Renal pelvis (tissue), 4 donors: ENCODE data around the gene FBXO38. TPM values are rescaled to one million over a fixed set of nuclear protein-coding genes. Genes with fewer than 3 reads are reported as not detected.
A peak's percentile ranks its signal among the peaks of the same experiment; 100 is the strongest.

Experiments used
- DNase-seq: peaks from one replicate; pipeline ENCODE4 v3.0.0-alpha.2; 2013
- polyA plus RNA-seq, 3 donors: library from polyadenylated mRNA; unstranded; fragments of 120-200 nt; gene quantifications; one replicate each; pipeline ENCODE4 v1.2.1, GENCODE V29; 2013; ENCODE audit not compliant: insufficient read length in 3 of 3

FBXO38 gene
- polyA plus RNA-seq, 3 donors = 39.8 to 57.6 (median 46.3) TPM

GRCh38 chr5:148381906-148382305 lies 1.9 kb upstream of the FBXO38 start:
- no peak for DNase-seq

DNA sequence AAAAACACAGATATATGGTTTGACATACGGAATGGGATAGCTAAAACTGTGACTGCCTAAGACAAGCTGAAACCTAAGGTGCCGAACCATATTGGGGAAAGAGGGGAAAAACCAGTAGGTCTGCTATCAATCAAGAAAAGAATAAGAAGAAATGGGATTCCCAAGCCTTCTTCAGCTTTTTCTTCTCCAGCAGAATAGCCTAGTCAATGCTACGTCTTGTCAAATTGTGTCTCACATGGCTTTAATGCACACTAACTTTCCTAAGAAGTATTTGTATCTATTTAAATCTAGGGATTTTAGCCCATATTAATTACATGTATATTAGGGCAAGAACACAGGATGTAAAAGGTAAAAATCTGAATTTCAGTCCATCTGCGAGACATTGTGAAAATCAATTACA lies 797 bp upstream of the FBXO38 start:
- peak; percentile 19 for DNase-seq

GRCh38 chr5:148384380-148384737 lies 601 bp downstream of the FBXO38 start:
- no peak for DNase-seq

- DNase-seq = no peak
Observed at GRCh38 chr5:148385094-148385493, 1.3 kb downstream of the FBXO38 start.

DNA sequence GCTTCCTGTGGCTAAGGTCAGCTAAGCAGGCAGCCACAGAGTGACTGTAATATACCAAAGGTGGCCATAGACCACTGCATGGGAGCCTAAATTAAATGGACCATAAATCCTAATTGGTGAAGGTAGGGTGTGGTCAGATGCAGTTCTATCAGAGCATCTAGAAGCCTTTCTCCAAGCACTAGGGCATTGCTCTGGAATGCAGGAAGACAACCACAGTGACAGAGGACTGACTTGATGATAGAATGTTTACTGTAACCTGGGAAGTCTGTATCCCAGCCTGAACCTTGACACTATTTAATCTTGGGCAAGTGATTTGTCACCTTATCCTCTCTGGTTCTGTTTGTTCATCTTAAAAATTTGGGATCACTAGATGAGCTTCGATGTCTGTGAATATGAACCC lies 2.3 kb downstream of the FBXO38 start:
- no peak for DNase-seq

- no peak for DNase-seq
Observed at GRCh38 chr5:148387325-148387724, 3.6 kb downstream of the FBXO38 start.

- no peak for DNase-seq
Observed at GRCh38 chr5:148388696-148389095, 4.9 kb downstream of the FBXO38 start.

- DNase-seq = no peak
Observed at GRCh38 chr5:148390914-148391313, 7.2 kb downstream of the FBXO38 start.

GRCh38 chr5:148391422-148391821 lies 7.7 kb downstream of the FBXO38 start:
- DNase-seq = no peak

GRCh38 chr5:148393390-148393741 lies 9.6 kb downstream of the FBXO38 start:
- no peak for DNase-seq

- DNase-seq = no peak
Observed at GRCh38 chr5:148394587-148395019, 10.8 kb downstream of the FBXO38 start.

- no peak for DNase-seq
Observed at GRCh38 chr5:148395031-148395430, 11.3 kb downstream of the FBXO38 start.

GRCh38 chr5:148397968-148398595 lies 14.3 kb downstream of the FBXO38 start:
- no peak for DNase-seq

DNA sequence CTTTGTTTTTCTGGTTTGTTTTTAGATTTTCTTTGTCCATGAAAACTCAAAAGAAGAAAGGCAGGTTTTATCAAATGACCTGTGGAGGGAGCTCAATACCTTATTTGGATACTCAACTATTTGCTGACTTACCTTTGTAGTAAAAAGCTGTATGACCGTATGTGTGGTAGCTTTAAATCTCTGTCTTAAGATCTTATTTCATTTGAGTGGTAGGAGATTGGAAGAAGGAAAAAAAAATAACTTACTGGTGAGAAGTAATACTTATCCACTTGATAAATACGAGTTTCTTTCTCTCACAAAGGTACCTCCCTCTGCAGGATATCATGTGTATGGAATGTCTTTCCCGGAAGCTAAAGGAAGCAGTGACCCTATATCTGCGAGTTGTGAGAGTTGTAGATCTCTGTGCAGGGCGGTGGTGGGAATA lies 15.0 kb downstream of the FBXO38 start:
- DNase-seq = no peak

DNA sequence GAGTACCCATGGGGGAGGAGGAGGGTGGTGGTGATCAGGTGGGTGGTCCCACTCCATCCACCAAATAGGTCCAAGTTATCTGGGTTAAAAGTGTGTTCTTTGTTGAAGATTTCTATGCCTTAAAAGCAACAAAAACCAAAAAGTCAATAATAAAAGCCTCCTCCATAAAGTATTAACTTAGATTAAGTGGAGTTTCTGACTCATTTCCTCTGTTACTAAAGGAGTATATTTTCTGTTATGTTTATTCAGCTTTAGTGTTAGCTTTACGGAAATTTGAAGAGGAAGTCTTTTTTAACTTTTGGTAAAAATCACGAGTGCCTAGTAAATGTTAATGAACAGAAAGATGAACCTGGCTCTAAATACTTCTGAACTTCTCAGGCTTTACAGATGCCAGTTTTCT lies 17.8 kb downstream of the FBXO38 start:
- no peak for DNase-seq

DNA sequence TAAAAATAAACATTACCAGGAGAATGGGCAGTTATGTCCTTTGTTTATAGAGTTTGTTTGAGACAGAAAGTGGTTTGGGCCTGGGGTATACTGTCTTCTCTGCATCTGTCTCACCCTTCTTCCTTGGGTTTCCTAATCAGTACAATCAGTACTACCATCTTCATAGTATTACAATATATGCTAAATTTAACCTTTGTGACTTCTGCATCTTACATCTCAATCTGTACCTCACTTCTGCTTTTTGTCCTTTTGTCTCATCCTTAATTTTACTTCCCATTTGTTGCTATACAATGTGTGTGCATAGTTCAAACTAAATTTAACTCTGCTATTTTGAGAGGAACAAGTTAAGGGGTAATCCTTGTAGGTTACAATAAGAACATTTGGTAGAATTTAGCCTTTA lies 19.6 kb downstream of the FBXO38 start:
- DNase-seq = no peak

DNA sequence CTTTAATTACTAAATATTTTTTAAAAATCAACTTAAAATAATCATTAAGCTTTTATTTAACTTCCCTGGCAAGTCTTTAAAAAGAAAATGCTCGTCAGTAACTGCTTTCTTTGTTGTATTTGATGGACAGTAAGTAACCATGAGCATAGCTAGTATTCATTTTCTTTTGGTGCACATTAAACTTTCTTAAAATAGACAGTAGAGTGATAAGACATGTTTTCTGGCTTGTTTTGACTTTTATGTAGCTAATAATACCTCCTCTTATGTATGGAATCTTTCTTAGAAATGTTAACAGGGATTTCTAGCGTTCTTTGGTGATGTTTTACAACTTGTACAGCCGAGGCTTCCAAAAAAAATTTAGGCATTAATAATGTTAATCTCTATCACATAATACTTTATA lies 22.6 kb downstream of the FBXO38 start:
- no peak for DNase-seq

DNA sequence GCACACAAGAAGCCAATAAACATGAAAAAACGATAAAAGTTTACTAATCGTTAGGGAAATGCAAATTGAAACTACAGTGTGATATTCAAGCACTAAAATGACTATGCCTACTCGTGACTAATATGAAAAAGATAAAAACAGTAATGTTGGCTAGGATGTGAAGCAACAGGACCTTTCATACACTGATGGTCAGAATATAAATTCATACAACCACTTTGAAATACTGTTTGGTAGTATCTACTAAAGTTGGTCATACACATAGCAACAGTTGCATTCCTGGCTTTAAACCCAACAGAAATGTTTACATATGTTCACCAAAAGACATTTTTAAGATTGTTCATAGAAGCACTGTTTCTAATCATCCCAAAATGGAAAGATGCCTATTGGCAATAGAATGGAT lies 24.3 kb downstream of the FBXO38 start:
- DNase-seq = no peak

GRCh38 chr5:148412124-148412523 lies 28.4 kb downstream of the FBXO38 start:
- DNase-seq = no peak

GRCh38 chr5:148414833-148415232 lies 31.1 kb downstream of the FBXO38 start:
- DNase-seq = no peak

GRCh38 chr5:148416416-148416815 lies 32.7 kb downstream of the FBXO38 start:
- DNase-seq = peak; percentile 4

- no peak for DNase-seq
Observed at GRCh38 chr5:148416921-148417320, 33.2 kb downstream of the FBXO38 start.

DNA sequence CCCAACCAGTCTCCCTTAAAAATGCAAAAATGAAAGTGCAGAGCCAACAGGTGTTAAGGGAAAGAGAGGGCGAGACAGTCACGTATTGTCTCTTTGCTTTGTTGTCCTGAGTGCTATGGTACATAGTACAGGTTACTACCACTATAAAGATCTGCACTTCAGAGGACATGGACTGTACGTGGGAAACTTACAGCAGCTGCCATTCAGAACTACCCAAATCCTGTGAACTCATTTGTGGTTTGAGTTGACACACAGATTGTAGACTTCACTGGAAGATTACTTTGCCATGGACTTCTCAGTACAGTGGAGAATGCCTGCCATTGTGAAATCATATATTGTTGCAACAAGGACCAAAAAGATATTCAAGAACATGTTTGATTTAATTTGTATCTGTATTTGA lies 34.8 kb downstream of the FBXO38 start:
- no peak for DNase-seq

DNA sequence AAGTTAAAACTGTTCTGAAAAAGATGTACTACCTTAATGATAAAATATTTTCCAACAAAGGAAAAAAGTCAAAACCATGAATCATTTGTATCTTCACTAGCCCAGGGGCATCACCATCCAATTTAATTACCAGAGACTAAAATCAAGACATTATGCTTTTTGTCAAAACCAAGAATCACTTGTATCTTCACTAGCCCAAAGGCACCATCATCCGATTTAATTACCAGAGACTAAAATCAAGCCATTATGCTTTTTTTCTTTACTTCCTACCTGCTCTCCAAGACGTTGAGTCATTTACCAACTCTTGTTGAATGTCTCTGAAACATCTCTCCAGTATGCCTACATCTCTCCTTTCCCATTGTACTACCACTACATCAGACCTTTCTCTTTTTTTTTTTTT lies 37.9 kb downstream of the FBXO38 start:
- no peak for DNase-seq

GRCh38 chr5:148425808-148426207 lies 42.0 kb downstream of the FBXO38 start:
- DNase-seq = no peak
